ENCODE results near the gene HSDL2.

HSDL2 gene

GRCh38 chr9:112333639-112334431, 46.1 kb upstream of the HSDL2 start:
- Histone ChIP-seq H3K27me3 (ENCODE audit: insufficient read depth, poor library complexity, severe bottlenecking) (no peaks in the 10 kb centered on the region), H3K4me1 (ENCODE audit: insufficient read depth, poor library complexity, severe bottlenecking) (peaks cover 12% of the 10 kb centered on the region), H3K9me3 (ENCODE audit: severe bottlenecking) (no peaks in the 10 kb centered on the region), H3K27ac (ENCODE audit: poor library complexity, severe bottlenecking) (peak overlapping the region; percentile 96), H3K4me3 (ENCODE audit: severe bottlenecking) (peak overlapping the region; percentile 87), H3K36me3 (ENCODE audit: low read depth) (peaks cover 2% of the 10 kb centered on the region; the same call in 1 of the 2 replicates)
- ATAC-seq (ENCODE audit: low read depth), result peak; percentile 63
- DNase-seq (ENCODE audit: low spot score), result peak; percentile 89
- peak; percentile 92 for TF ChIP-seq CTCF (IDR thresholded peaks at IDR 0.05; ENCODE audit: poor library complexity, severe bottlenecking)

DNA sequence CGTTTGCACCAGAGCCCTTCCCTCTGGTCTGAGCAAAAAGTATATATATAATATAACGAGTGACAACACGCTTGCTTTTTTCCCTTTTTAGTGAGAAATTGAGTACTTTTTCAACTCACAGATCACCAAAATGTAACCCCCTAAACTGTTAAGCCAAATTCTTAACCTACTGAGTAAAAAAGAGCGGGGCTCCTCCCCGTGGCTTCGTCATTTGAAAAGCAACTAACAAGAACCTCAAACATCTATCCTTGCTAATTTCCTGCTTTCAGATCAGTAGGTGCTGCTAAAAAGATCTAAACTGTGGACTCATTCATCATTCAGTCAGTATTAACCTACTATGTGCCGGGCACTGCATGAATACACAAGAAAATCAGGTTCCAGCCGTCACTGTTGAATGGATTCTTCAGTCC, 45.5 kb upstream of the HSDL2 start:
- ATAC-seq (ENCODE audit: low read depth), result no peak
- Histone ChIP-seq H3K4me1 (ENCODE audit: insufficient read depth, poor library complexity, severe bottlenecking) (peaks cover 12% of the 10 kb centered on the region), H3K27ac (ENCODE audit: poor library complexity, severe bottlenecking) (peak overlapping the region; percentile 96), H3K4me3 (ENCODE audit: severe bottlenecking) (peak overlapping the region; percentile 47), H3K27me3 (ENCODE audit: insufficient read depth, poor library complexity, severe bottlenecking) (no peaks in the 10 kb centered on the region), H3K9me3 (ENCODE audit: severe bottlenecking) (no peaks in the 10 kb centered on the region), H3K36me3 (ENCODE audit: low read depth) (no peaks in the 10 kb centered on the region)
- TF ChIP-seq CTCF (IDR thresholded peaks at IDR 0.05; ENCODE audit: poor library complexity, severe bottlenecking), result no peak
- DNase-seq (ENCODE audit: low spot score), result no peak

- DNase-seq (ENCODE audit: low spot score), result no peak
- H3K9me3 ChIP-seq (ENCODE audit: severe bottlenecking), result no peaks in the 10 kb centered on the region
- ATAC-seq (ENCODE audit: low read depth), result no peak
- H3K36me3 ChIP-seq (ENCODE audit: low read depth), result no peaks in the 10 kb centered on the region
- peaks cover 16% of the 10 kb centered on the region for H3K4me1 ChIP-seq (ENCODE audit: insufficient read depth, poor library complexity, severe bottlenecking)
- no peak overlapping the region for H3K27ac ChIP-seq (ENCODE audit: poor library complexity, severe bottlenecking)
- no peak overlapping the region for H3K4me3 ChIP-seq (ENCODE audit: severe bottlenecking)
- H3K27me3 ChIP-seq (ENCODE audit: insufficient read depth, poor library complexity, severe bottlenecking), result no peaks in the 10 kb centered on the region
- no peak for TF ChIP-seq CTCF (IDR thresholded peaks at IDR 0.05; ENCODE audit: poor library complexity, severe bottlenecking)
Measured at GRCh38 chr9:112337547-112337946, 42.4 kb upstream of the HSDL2 start.

DNA sequence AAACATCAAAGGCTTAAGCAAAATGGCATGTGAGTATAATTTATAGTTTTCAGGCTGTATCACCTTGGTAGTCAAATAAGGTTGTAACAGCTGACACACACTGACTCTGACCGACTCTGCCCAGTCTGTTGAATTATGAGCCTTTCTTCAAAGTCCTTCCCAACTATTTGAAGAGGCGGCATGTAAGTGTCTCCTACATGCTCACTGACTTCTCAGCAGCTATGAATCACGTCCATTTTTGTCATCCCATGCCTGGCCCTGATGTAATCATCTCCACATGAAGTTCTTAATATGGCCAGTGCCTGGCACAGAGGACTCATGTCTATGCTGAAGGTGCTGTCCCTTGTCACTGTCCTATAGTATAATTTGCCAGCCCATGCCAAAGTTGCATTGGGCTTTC, 41.3 kb upstream of the HSDL2 start:
- H3K27me3 ChIP-seq (ENCODE audit: insufficient read depth, poor library complexity, severe bottlenecking), result no peaks in the 10 kb centered on the region
- DNase-seq (ENCODE audit: low spot score) (no peak), ATAC-seq (ENCODE audit: low read depth) (peak; percentile 31)
- no peak overlapping the region for H3K4me3 ChIP-seq (ENCODE audit: severe bottlenecking)
- H3K27ac ChIP-seq (ENCODE audit: poor library complexity, severe bottlenecking), result no peak overlapping the region
- no peak for TF ChIP-seq CTCF (IDR thresholded peaks at IDR 0.05; ENCODE audit: poor library complexity, severe bottlenecking)
- H3K4me1 ChIP-seq (ENCODE audit: insufficient read depth, poor library complexity, severe bottlenecking), result peaks cover 16% of the 10 kb centered on the region
- H3K36me3 ChIP-seq (ENCODE audit: low read depth), result no peaks in the 10 kb centered on the region
- H3K9me3 ChIP-seq (ENCODE audit: severe bottlenecking), result no peaks in the 10 kb centered on the region

DNA sequence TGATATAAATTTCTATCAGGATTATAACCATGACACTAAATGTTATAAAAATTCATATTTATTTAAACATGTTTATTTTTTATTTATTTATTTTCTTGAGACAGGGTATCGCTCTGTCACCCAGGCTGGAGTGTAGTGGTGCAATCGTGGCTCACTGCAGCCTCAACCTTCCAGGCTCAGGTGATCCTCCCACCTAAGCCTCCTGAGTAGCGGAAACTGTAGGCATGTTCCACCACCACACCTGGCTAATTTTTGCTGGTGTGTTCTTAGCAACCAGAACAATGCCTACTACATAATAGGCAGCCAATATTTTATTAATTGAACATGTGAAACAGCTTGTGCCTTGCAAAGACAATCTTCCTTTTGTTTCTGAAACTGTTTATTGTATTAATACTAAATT, 40.0 kb upstream of the HSDL2 start:
- Histone ChIP-seq H3K4me1 (ENCODE audit: insufficient read depth, poor library complexity, severe bottlenecking) (peaks cover 12% of the 10 kb centered on the region), H3K4me3 (ENCODE audit: severe bottlenecking) (no peak overlapping the region), H3K9me3 (ENCODE audit: severe bottlenecking) (no peaks in the 10 kb centered on the region), H3K27me3 (ENCODE audit: insufficient read depth, poor library complexity, severe bottlenecking) (no peaks in the 10 kb centered on the region), H3K27ac (ENCODE audit: poor library complexity, severe bottlenecking) (no peak overlapping the region), H3K36me3 (ENCODE audit: low read depth) (no peaks in the 10 kb centered on the region)
- DNase-seq (ENCODE audit: low spot score), result no peak
- no peak for TF ChIP-seq CTCF (IDR thresholded peaks at IDR 0.05; ENCODE audit: poor library complexity, severe bottlenecking)
- no peak for ATAC-seq (ENCODE audit: low read depth)

Data from RWPE2 (cell line).